Activated CD4-positive, alpha-beta T cell treated with anti-CD3 and anti-CD28 coated beads, Interleukin-2, amount 10 ng/mL, durations not matched to agents 24 days and 14 days (primary cell): ENCODE measurements around the gene COQ2. TPM values are rescaled to one million over a fixed set of nuclear protein-coding genes. Genes with fewer than 3 reads are reported as not detected.

Source experiments
- total RNA-seq: library from RNA; stranded (reverse); gene quantifications from 2 replicates; pipeline ENCODE4 v1.2.3, GENCODE V29; 2022

The COQ2 gene
- total RNA-seq, 1 donor from 2014 or later: 20.7 TPM

Other genes with a start within 250 kb of the COQ2 start
- 36.5 and 37.5 TPM in 2 replicates for gene COPS4, start 249.6 kb downstream of the COQ2 start, total RNA-seq
- gene PLAC8, start 170.1 kb downstream of the COQ2 start, total RNA-seq: 41.2 and 41.4 TPM in 2 replicates
- 17.7 and 19.8 TPM in 2 replicates for gene HPSE, start 50.0 kb upstream of the COQ2 start, total RNA-seq
- 9.1 and 11.4 TPM in 2 replicates for gene HELQ, start 171.0 kb upstream of the COQ2 start, total RNA-seq
- 83.9 and 86.6 TPM in 2 replicates for gene MRPS18C, start 171.3 kb upstream of the COQ2 start, total RNA-seq
- 10.4 and 12.0 TPM in 2 replicates for gene ABRAXAS1, start 200.3 kb upstream of the COQ2 start, total RNA-seq